AG20443 (cell line): ENCODE measurements around the gene COG5.
"Not testable (repeated sequence)": the region's sequence is repeated elsewhere in the genome, so short reads cannot be mapped to it uniquely, and the experiment has no call there.

Source experiments
- DNase-seq: peaks from one replicate; pipeline ENCODE4 v3.0.0; 2012; ENCODE audit warnings: low spot score, mixed read lengths

Gene COG5

GRCh38 chr7:107179326-107180164 is 384.2 kb downstream of the COG5 start:
- no peak for DNase-seq

- DNase-seq, result no peak
Measured at GRCh38 chr7:107173691-107174406, 389.9 kb downstream of the COG5 start.

- no peak for DNase-seq
Measured at GRCh38 chr7:107173191-107173590, 390.5 kb downstream of the COG5 start.

- DNase-seq, result no peak
Measured at GRCh38 chr7:107172276-107173032, 391.3 kb downstream of the COG5 start.

GRCh38 chr7:107171496-107171895 is 392.2 kb downstream of the COG5 start:
- no peak for DNase-seq

- no peak for DNase-seq
Measured at GRCh38 chr7:107170051-107170915, 393.4 kb downstream of the COG5 start.

- DNase-seq, result peak; percentile 95
Measured at GRCh38 chr7:107169120-107170050, 394.3 kb downstream of the COG5 start.

- DNase-seq, result peak; percentile 96
Measured at GRCh38 chr7:107168233-107169119, 395.2 kb downstream of the COG5 start, which contains the start of gene HBP1. Gene HBP1, plus strand, starts transcription at chr7:107169003. Its CDS starts 10,891 bp downstream, at chr7:107179894.

GRCh38 chr7:107167483-107168232 is 396.1 kb downstream of the COG5 start:
- peak; percentile 63 for DNase-seq

- no peak for DNase-seq
Measured at GRCh38 chr7:107166736-107167426, 396.8 kb downstream of the COG5 start.

- no peak for DNase-seq
Measured at GRCh38 chr7:107165341-107165740, 398.4 kb downstream of the COG5 start.

GRCh38 chr7:107164092-107164491 is 399.6 kb downstream of the COG5 start:
- no peak for DNase-seq

GRCh38 chr7:107162475-107162874 is 401.2 kb downstream of the COG5 start:
- DNase-seq, result no peak

- DNase-seq, result no peak
Measured at GRCh38 chr7:107161415-107161814, 402.3 kb downstream of the COG5 start.

- no peak for DNase-seq
Measured at GRCh38 chr7:107160389-107160788, 403.3 kb downstream of the COG5 start.

- no peak for DNase-seq
Measured at GRCh38 chr7:107158028-107158427, 405.7 kb downstream of the COG5 start.

GRCh38 chr7:107157091-107157490 is 406.6 kb downstream of the COG5 start:
- no peak for DNase-seq

- DNase-seq, result not testable (repeated sequence)
Measured at GRCh38 chr7:107155726-107156125, 408.0 kb downstream of the COG5 start.
